B cell (primary cell): ENCODE measurements around the gene RMI2.

Experiments
- EZH2 ChIP-seq: IDR thresholded peaks from 2 replicates; pipeline ENCODE4 v1.6.1; 2012; ENCODE audit warnings: borderline replicate concordance, low read depth, mild to moderate bottlenecking, moderate library complexity, low read length; ENCODE audit not compliant: insufficient read depth, poor library complexity, severe bottlenecking
- TF ChIP-seq, protein P1 (sequence below): fragments of 200-600 bp; IDR thresholded peaks from one replicate; pipeline ENCODE4 v1.8.0; 2022; ENCODE audit warnings: antibody characterized with exemption, mild to moderate bottlenecking

DNA sequence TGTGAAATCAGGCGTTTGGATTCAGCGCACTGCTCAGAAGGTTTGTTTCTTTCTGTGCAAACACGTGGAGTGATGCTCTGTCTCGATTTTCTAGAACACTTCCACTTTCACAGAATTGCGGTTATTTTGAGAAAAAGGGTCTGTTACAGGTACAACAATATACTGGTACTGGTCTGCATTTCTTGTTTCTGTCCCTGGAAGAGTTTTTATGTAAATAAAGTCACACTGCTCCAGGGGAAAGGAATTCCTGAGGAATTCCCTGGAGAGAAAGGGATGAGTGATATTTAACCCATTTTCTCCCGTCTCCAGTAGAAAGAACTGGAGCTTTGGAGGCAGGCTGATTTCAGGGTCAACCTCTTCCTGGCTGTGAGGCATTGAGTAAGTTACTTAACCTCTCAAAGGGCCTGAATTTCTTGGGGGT, 16.2 kb upstream of the RMI2 start:
- TF ChIP-seq, protein P1, sequence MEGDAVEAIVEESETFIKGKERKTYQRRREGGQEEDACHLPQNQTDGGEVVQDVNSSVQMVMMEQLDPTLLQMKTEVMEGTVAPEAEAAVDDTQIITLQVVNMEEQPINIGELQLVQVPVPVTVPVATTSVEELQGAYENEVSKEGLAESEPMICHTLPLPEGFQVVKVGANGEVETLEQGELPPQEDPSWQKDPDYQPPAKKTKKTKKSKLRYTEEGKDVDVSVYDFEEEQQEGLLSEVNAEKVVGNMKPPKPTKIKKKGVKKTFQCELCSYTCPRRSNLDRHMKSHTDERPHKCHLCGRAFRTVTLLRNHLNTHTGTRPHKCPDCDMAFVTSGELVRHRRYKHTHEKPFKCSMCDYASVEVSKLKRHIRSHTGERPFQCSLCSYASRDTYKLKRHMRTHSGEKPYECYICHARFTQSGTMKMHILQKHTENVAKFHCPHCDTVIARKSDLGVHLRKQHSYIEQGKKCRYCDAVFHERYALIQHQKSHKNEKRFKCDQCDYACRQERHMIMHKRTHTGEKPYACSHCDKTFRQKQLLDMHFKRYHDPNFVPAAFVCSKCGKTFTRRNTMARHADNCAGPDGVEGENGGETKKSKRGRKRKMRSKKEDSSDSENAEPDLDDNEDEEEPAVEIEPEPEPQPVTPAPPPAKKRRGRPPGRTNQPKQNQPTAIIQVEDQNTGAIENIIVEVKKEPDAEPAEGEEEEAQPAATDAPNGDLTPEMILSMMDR = no peak
- TF ChIP-seq EZH2 = no peak
